ENCODE measurements around the gene ANTXR2. TPM values are rescaled to one million over a fixed set of nuclear protein-coding genes. Genes with fewer than 3 reads are reported as not detected.

ANTXR2 gene
- total and polyA plus RNA-seq, 2 donors from 2014 or later = 10.6 to 33.1 TPM

DNA sequence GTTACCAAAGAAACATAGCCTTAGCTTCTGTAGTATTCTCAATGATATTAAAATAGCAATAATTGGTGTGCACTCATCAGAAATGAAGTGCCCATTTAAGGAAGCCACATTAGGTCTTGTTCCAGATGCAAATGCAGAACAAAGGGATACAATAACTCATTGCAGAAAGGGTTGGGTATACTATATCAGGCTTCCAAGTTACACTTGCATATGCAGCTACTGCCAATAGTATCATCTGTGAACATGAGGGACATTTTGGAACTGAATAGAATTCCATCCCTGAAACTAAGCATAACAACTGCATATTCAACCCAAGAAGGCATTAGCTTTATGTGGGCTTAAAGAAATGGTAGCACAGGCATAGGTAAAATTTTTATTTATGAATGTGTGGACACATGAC is 167.8 kb downstream of the ANTXR2 start:
- DNase-seq (no peak), FAIRE-seq (no peak)
- H3K9ac ChIP-seq (ENCODE audit: low read length in 3 of 3) = no peak overlapping the region
- H3K9me3 ChIP-seq (ENCODE audit: control insufficient read depth in 2 of 3, insufficient read depth in 1 of 3, low read length in 3 of 3) = no peaks in the 10 kb centered on the region
- TF ChIP-seq, protein P1, sequence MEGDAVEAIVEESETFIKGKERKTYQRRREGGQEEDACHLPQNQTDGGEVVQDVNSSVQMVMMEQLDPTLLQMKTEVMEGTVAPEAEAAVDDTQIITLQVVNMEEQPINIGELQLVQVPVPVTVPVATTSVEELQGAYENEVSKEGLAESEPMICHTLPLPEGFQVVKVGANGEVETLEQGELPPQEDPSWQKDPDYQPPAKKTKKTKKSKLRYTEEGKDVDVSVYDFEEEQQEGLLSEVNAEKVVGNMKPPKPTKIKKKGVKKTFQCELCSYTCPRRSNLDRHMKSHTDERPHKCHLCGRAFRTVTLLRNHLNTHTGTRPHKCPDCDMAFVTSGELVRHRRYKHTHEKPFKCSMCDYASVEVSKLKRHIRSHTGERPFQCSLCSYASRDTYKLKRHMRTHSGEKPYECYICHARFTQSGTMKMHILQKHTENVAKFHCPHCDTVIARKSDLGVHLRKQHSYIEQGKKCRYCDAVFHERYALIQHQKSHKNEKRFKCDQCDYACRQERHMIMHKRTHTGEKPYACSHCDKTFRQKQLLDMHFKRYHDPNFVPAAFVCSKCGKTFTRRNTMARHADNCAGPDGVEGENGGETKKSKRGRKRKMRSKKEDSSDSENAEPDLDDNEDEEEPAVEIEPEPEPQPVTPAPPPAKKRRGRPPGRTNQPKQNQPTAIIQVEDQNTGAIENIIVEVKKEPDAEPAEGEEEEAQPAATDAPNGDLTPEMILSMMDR (IDR thresholded peaks at IDR 0.05; ENCODE audit: borderline replicate concordance, extremely low read depth, insufficient read depth) = no peak
- peaks cover 4 to 6% (median 5%) of the 10 kb centered on the region in 3 donors for H3K36me3 ChIP-seq (ENCODE audit: control insufficient read depth in 2 of 3, insufficient read depth in 3 of 3, low read length in 3 of 3)
- intact Hi-C loops (cut with DNase I) = no loop called here
- no peaks in the 10 kb centered on the region for H3K27me3 ChIP-seq (ENCODE audit: control insufficient read depth, insufficient read depth, low read length)
- no peaks in the 10 kb centered on the region for H3K4me1 ChIP-seq (ENCODE audit: control insufficient read depth in 2 of 3, insufficient read depth in 2 of 3, low read depth in 1 of 3, low read length in 3 of 3)
- H3K4me3 ChIP-seq (ENCODE audit: low read length in 3 of 3) = no peak overlapping the region
- H3K27ac ChIP-seq (ENCODE audit: low read depth in 2 of 2, low read length in 2 of 2) = no peak overlapping the region

DNA sequence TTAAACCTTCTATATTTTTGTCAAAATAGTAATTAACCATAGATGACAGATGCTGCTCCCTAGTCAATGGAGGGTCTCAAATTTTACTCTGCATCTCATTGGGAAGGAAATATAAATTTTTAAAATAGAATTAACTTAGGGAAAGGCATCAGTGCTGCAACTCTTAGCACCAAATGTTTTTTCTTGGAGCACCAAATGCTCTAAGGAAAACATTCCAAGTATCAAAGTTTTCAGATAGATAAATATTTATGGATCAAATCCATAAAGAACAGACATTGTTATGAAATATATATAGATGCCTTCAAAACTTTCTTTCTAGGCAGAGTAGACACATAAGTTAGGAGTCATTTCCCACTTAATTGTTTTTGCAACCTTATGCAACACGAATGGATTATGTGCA is 168.7 kb downstream of the ANTXR2 start:
- Histone ChIP-seq H3K4me1 (ENCODE audit: control insufficient read depth in 2 of 3, insufficient read depth in 2 of 3, low read depth in 1 of 3, low read length in 3 of 3) (no peaks in the 10 kb centered on the region), H3K9ac (ENCODE audit: low read length in 3 of 3) (no peak overlapping the region), H3K4me3 (ENCODE audit: low read length in 3 of 3) (no peak overlapping the region), H3K27ac (ENCODE audit: low read depth in 2 of 2, low read length in 2 of 2) (no peak overlapping the region), H3K36me3 (ENCODE audit: control insufficient read depth in 2 of 3, insufficient read depth in 3 of 3, low read length in 3 of 3) (peaks cover 4 to 6% (median 5%) of the 10 kb centered on the region in 3 donors), H3K9me3 (ENCODE audit: control insufficient read depth in 2 of 3, insufficient read depth in 1 of 3, low read length in 3 of 3) (no peaks in the 10 kb centered on the region), H3K27me3 (ENCODE audit: control insufficient read depth, insufficient read depth, low read length) (no peaks in the 10 kb centered on the region)
- FAIRE-seq (no peak), DNase-seq (no peak)
- intact Hi-C loops (cut with DNase I) = no loop called here
- TF ChIP-seq, protein P1 (IDR thresholded peaks at IDR 0.05; ENCODE audit: borderline replicate concordance, extremely low read depth, insufficient read depth) = no peak

DNA sequence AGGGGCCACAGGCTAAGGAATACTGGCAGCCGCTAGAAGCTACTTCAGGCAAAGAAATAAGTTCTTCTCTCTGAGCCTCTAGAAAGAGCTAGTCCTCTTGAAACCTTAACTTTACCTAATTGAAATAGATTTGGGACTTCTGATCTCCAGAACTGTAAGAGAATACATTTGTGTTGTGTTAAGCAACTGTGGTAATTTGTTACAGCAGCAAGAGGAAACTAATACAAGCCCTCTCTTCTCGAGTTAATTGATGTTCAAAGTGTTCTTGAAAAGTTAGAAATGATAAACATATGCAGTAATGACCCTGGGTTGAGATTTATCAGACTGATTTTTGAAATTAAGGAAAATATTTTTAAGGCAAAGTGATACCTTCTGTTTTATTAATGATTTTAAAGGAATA is 172.8 kb downstream of the ANTXR2 start:
- no peak overlapping the region for H3K9ac ChIP-seq (ENCODE audit: low read length in 3 of 3)
- H3K27me3 ChIP-seq (ENCODE audit: control insufficient read depth, insufficient read depth, low read length) = no peaks in the 10 kb centered on the region
- no peak overlapping the region for H3K27ac ChIP-seq (ENCODE audit: low read depth in 2 of 2, low read length in 2 of 2)
- intact Hi-C loops (cut with DNase I) = no loop called here
- no peak for DNase-seq
- TF ChIP-seq, protein P1 (IDR thresholded peaks at IDR 0.05; ENCODE audit: borderline replicate concordance, extremely low read depth, insufficient read depth) = no peak
- no peaks in the 10 kb centered on the region for H3K36me3 ChIP-seq (ENCODE audit: control insufficient read depth in 2 of 3, insufficient read depth in 3 of 3, low read length in 3 of 3)
- FAIRE-seq = no peak
- H3K4me1 ChIP-seq (ENCODE audit: control insufficient read depth in 2 of 3, insufficient read depth in 2 of 3, low read depth in 1 of 3, low read length in 3 of 3) = no peaks in the 10 kb centered on the region
- no peaks in the 10 kb centered on the region for H3K9me3 ChIP-seq (ENCODE audit: control insufficient read depth in 2 of 3, insufficient read depth in 1 of 3, low read length in 3 of 3)
- no peak overlapping the region for H3K4me3 ChIP-seq (ENCODE audit: low read length in 3 of 3)

DNA sequence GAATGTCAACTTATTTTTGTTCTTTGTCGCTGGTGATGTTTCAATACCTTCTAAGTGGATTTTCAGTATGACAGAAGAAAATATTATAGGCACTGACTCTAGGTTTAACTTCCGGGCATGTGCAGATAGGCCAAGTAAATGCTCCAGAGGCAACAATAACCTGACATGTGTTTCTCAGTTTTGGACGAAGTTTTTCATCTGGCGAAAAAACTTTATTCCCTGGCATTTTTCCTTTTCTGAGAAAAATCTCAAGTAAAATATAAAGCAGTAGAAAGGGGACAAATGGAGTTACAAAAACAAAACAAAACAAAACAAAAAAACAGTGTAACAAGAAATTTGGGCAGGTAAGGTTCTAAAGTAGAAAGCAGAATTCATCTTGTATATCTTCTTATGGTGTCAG is 173.5 kb downstream of the ANTXR2 start:
- no peaks in the 10 kb centered on the region for H3K4me1 ChIP-seq (ENCODE audit: control insufficient read depth in 2 of 3, insufficient read depth in 2 of 3, low read depth in 1 of 3, low read length in 3 of 3)
- DNase-seq = no peak
- no peak for FAIRE-seq

More for the DNA sequence above, 173.5 kb downstream of the ANTXR2 start:
- Histone ChIP-seq H3K27me3 (ENCODE audit: control insufficient read depth, insufficient read depth, low read length) (no peaks in the 10 kb centered on the region), H3K27ac (ENCODE audit: low read depth in 2 of 2, low read length in 2 of 2) (no peak overlapping the region), H3K36me3 (ENCODE audit: control insufficient read depth in 2 of 3, insufficient read depth in 3 of 3, low read length in 3 of 3) (no peaks in the 10 kb centered on the region), H3K9me3 (ENCODE audit: control insufficient read depth in 2 of 3, insufficient read depth in 1 of 3, low read length in 3 of 3) (no peaks in the 10 kb centered on the region), H3K4me3 (ENCODE audit: low read length in 3 of 3) (no peak overlapping the region), H3K9ac (ENCODE audit: low read length in 3 of 3) (no peak overlapping the region)
- TF ChIP-seq, protein P1 (IDR thresholded peaks at IDR 0.05; ENCODE audit: borderline replicate concordance, extremely low read depth, insufficient read depth) = no peak
- intact Hi-C loops (cut with DNase I) = no loop called here
